GM23338 (cell line): Measurements from ENCODE around the gene ZNF587B. TPM values are rescaled to one million over a fixed set of nuclear protein-coding genes. Genes with fewer than 3 reads are reported as not detected.
A peak's percentile ranks its signal among the peaks of the same experiment; 100 is the strongest.
"Not testable (repeated sequence)": the region's sequence is repeated elsewhere in the genome, so short reads cannot be mapped to it uniquely, and the experiment has no call there.

Experiments used
- ATAC-seq: fragments of 200-7000 bp; cut with Tn5 transposase; 3 replicates; pipeline ENCODE4 v1.9.1; 2020
- DNase-seq: peaks from one replicate; pipeline ENCODE4 v3.0.0-alpha.2; 2015; ENCODE audit warnings: low spot score
- H2AFZ ChIP-seq: fragments of 200-600 bp; sonication (generic); 2 replicates; pipeline ENCODE4 v1.8.0; 2016; ENCODE audit warnings: antibody characterized with exemption, mild to moderate bottlenecking, moderate library complexity
- H3F3A ChIP-seq: fragments of 200-600 bp; sonication (generic); replicated peaks from 2 replicates; pipeline ENCODE4 v1.8.0; 2017; ENCODE audit warnings: antibody characterized with exemption, mixed run types, low read depth
- H3K27ac ChIP-seq: fragments of 200-600 bp; sonication (generic); 2 replicates; pipeline ENCODE4 v1.6.1; 2016; ENCODE audit warnings: low read depth
- H3K27me3 ChIP-seq: fragments of 200-600 bp; sonication (generic); 2 replicates; pipeline ENCODE4 v1.8.0; 2016; ENCODE audit warnings: mild to moderate bottlenecking, mixed run types, moderate library complexity; ENCODE audit not compliant: insufficient read depth
- H3K36me3 ChIP-seq: fragments of 200-600 bp; sonication (generic); 2 replicates; pipeline ENCODE4 v1.8.0; 2016; ENCODE audit warnings: mild to moderate bottlenecking; ENCODE audit not compliant: insufficient read depth
- H3K4me1 ChIP-seq: fragments of 200-600 bp; sonication (generic); 2 replicates; pipeline ENCODE4 v1.8.0; 2016; ENCODE audit warnings: mild to moderate bottlenecking, moderate library complexity; ENCODE audit not compliant: insufficient read depth
- H3K4me2 ChIP-seq: fragments of 200-600 bp; sonication (generic); 2 replicates; pipeline ENCODE4 v1.7.1; 2017; ENCODE audit warnings: mixed run types
- H3K4me3 ChIP-seq: fragments of 200-600 bp; sonication (generic); 2 replicates; pipeline ENCODE4 v1.6.1; 2016; ENCODE audit warnings: mixed run types
- H3K79me2 ChIP-seq: fragments of 200-600 bp; sonication (generic); replicated peaks from 2 replicates; pipeline ENCODE4 v1.8.0; 2017; ENCODE audit warnings: mild to moderate bottlenecking; ENCODE audit not compliant: insufficient read depth
- H3K9me2 ChIP-seq: fragments of 200-600 bp; sonication (generic); 2 replicates; pipeline ENCODE4 v1.8.0; 2017; ENCODE audit not compliant: insufficient read depth
- H4K20me1 ChIP-seq: fragments of 200-600 bp; sonication (generic); replicated peaks from 2 replicates; pipeline ENCODE4 v1.8.0; 2017; ENCODE audit warnings: mild to moderate bottlenecking; ENCODE audit not compliant: insufficient read depth
- H3K27ac Mint-ChIP-seq: 2 replicates; pipeline ENCODE4 v1.8.0; 2020; ENCODE audit warnings: inconsistent platforms, mild to moderate bottlenecking, moderate library complexity, mixed read lengths
- H3K27me3 Mint-ChIP-seq: 3 replicates; pipeline ENCODE4 v1.8.0; 2022; ENCODE audit warnings: low read depth, mild to moderate bottlenecking, moderate library complexity, mixed read lengths, inconsistent platforms; ENCODE audit not compliant: insufficient read depth, poor library complexity
- H3K36me3 Mint-ChIP-seq: 3 replicates; pipeline ENCODE4 v1.8.0; 2021; ENCODE audit warnings: low read depth, mild to moderate bottlenecking, inconsistent platforms, moderate library complexity, mixed read lengths
- H3K4me1 Mint-ChIP-seq: 3 replicates; pipeline ENCODE4 v1.8.0; 2020; ENCODE audit warnings: mild to moderate bottlenecking, inconsistent platforms, mixed read lengths
- H3K4me3 Mint-ChIP-seq: 3 replicates; pipeline ENCODE4 v1.8.0; 2021; ENCODE audit warnings: moderate library complexity, mild to moderate bottlenecking, inconsistent platforms, mixed read lengths
- H3K9me3 Mint-ChIP-seq: 3 replicates; pipeline ENCODE4 v1.8.0; 2020; ENCODE audit warnings: moderate library complexity, mild to moderate bottlenecking, inconsistent platforms, mixed read lengths
- polyA plus RNA-seq: library from polyadenylated mRNA; unstranded; fragments of >200 nt; fragmentation: Nextera tagmentation; extraction: Ambion mirVana; gene quantifications from 2 replicates; pipeline ENCODE4 v1.2.1, GENCODE V29; 2016
- total RNA-seq: library from RNA; depleted of rRNA; stranded (reverse); fragments of >200 nt; shearing (Covaris generic); gene quantifications from 2 replicates; pipeline ENCODE4 v1.2.3, GENCODE V29; 2014
- TF ChIP-seq, protein P1 (sequence below), 2 experiments: fragments of 200-600 bp in 1 of 2; sonication (generic) in 1 of 2; conservative IDR thresholded peaks; 2 replicates each; pipeline versions ENCODE4 v1.5.1 to v1.6.1; 2016 to 2017; ENCODE audit warnings: antibody characterized with exemption in 2 of 2, low read depth in 2 of 2, mild to moderate bottlenecking in 2 of 2, moderate library complexity in 1 of 2

ZNF587B gene
- total and polyA plus RNA-seq, 2 experiments from 2014 or later = 16.6 to 62.0 TPM

DNA sequence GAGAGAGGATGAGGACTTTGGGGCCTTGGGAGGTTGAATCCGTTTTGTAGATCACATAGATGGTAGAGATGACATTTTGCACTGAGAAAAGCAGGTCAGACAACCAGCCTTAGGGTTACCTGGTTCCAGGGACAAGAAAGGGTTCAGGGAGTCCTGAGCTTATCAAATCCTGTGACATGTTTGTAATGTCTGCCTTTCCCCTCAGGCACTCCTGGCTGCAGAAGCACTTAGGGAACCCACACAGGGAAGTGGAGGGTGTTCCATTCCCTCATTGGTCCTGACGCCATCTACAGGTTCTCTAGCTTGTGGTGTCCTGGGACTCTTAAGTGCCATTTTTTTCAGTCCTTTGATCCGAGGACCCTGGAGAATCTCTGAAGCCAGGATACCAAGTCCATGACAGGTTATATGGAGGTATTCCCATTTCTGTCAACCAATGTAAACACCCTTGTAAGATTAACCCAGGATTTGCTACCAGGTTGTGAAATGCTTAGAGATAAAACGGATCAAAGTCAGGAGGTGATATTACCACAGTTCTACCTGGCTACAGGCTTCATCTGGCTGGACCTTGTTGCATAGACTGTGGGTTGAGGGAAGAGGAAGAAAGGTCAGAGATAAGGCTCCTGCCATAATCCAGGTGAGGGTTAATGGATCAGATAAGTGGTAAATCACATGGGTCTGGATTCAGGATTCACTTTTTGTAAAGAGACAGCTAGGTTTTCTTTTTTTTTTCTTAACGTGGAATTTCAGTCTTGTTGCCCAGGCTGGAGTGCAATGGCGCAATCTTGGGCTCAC is 21.9 kb downstream of the ZNF587B start:
- 0 out of 2 replicates have a peak overlapping the region, but pooled peaks have one; percentile 81 for H3K4me2 ChIP-seq
- H3K27ac Mint-ChIP-seq, H2AFZ ChIP-seq, DNase-seq, H3K4me1 ChIP-seq, H3K9me2 ChIP-seq, H3K27me3 Mint-ChIP-seq, ATAC-seq, H3K9me3 Mint-ChIP-seq, H3K27me3 ChIP-seq: not testable (repeated sequence)
- peaks cover 49% of the 10 kb centered on the region for H4K20me1 ChIP-seq
- 0 out of 2 replicates have a peak overlapping the region, but pooled peaks have one; percentile 85 for H3K27ac ChIP-seq
- Mint-ChIP-seq H3K4me3 (peak overlapping the region; percentile 96), H3K4me1 (peaks cover 16% of the 10 kb centered on the region), H3K36me3 (peaks cover 57% of the 10 kb centered on the region)
- peak overlapping the region; percentile 73; the same call in 1 of the 2 replicates for H3K4me3 ChIP-seq
- H3F3A ChIP-seq = peaks cover 40% of the 10 kb centered on the region
- peaks cover 57% of the 10 kb centered on the region for H3K79me2 ChIP-seq
- TF ChIP-seq, protein P1, sequence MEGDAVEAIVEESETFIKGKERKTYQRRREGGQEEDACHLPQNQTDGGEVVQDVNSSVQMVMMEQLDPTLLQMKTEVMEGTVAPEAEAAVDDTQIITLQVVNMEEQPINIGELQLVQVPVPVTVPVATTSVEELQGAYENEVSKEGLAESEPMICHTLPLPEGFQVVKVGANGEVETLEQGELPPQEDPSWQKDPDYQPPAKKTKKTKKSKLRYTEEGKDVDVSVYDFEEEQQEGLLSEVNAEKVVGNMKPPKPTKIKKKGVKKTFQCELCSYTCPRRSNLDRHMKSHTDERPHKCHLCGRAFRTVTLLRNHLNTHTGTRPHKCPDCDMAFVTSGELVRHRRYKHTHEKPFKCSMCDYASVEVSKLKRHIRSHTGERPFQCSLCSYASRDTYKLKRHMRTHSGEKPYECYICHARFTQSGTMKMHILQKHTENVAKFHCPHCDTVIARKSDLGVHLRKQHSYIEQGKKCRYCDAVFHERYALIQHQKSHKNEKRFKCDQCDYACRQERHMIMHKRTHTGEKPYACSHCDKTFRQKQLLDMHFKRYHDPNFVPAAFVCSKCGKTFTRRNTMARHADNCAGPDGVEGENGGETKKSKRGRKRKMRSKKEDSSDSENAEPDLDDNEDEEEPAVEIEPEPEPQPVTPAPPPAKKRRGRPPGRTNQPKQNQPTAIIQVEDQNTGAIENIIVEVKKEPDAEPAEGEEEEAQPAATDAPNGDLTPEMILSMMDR (conservative IDR thresholded peaks at IDR 0.05; ENCODE audit: low read depth in 2 of 2) = peak in 1 of 2 experiments; percentile 14; a peak in 1 of 4 replicates
- peaks cover 11% of the 10 kb centered on the region; the same call in 1 of the 2 replicates for H3K36me3 ChIP-seq

DNA sequence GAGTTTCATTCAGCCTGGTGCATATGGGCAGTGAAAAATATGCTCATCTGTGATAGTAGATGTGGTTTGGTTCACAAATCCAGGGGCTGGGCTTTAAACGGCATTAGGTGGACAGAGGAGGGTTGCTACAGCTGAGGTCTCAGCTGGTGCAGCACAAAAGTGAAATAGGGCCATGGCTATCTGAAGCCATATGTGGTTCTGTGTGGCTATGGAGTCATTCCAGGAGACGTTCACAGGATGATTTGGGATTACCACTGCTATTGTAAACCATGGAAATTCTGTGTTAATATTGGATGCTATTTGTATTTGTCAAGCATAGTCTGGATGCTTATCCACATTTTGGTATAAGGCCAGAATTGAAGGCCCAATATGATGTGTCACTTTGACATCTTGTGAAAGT is 24.0 kb downstream of the ZNF587B start:
- H3K36me3 ChIP-seq = peaks cover 18% of the 10 kb centered on the region
- H4K20me1 ChIP-seq = peaks cover 61% of the 10 kb centered on the region
- H3K9me3 Mint-ChIP-seq, H3K9me2 ChIP-seq, H3K27ac ChIP-seq, H3K4me3 ChIP-seq, H3K27me3 Mint-ChIP-seq, H3K27me3 ChIP-seq, H3K4me1 ChIP-seq, DNase-seq, ATAC-seq, H3K27ac Mint-ChIP-seq, H2AFZ ChIP-seq, H3K4me3 Mint-ChIP-seq, H3K4me2 ChIP-seq: not testable (repeated sequence)
- H3F3A ChIP-seq = peaks cover 31% of the 10 kb centered on the region
- peaks cover 59% of the 10 kb centered on the region for H3K79me2 ChIP-seq
- Mint-ChIP-seq H3K36me3 (peaks cover 73% of the 10 kb centered on the region), H3K4me1 (peaks cover 16% of the 10 kb centered on the region)

DNA sequence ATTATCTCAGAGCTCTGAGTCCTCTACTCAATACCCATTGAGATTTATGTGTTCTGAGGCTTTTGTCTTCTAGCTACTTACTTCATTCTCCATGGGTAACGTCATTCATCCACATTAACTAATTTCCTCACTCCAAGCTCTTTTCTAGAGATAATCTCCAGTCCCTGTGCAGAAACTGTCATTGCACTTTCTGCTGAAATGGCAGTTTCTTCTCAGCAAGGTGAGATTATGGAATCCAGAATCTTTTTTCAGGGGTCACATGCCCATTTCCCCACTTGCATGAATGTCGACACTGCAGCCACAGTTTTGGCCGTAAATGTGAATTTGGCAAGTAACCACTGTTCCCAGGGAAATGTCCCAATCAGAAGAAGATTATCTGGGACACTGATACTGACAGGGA is 32.3 kb downstream of the ZNF587B start:
- not testable (repeated sequence) for H3K9me3 Mint-ChIP-seq, H3K27ac Mint-ChIP-seq
- H3K27ac ChIP-seq = peak overlapping the region; percentile 84

More for the DNA sequence above, 32.3 kb downstream of the ZNF587B start:
- Histone ChIP-seq H3F3A (peaks cover 60% of the 10 kb centered on the region), H3K36me3 (peaks cover 62% of the 10 kb centered on the region), H4K20me1 (peaks cover 67% of the 10 kb centered on the region), H3K79me2 (peaks cover 67% of the 10 kb centered on the region)
- H3K36me3 Mint-ChIP-seq = peaks cover 88% of the 10 kb centered on the region
- not testable (repeated sequence) for H3K4me1 ChIP-seq, H3K4me3 Mint-ChIP-seq, DNase-seq, H3K9me2 ChIP-seq, ATAC-seq, H3K4me3 ChIP-seq, H3K4me1 Mint-ChIP-seq, H2AFZ ChIP-seq, H3K27me3 ChIP-seq, H3K27me3 Mint-ChIP-seq, H3K4me2 ChIP-seq
